Liver (tissue), 9 donors: Measurements from ENCODE around the gene ANAPC10. TPM values are rescaled to one million over a fixed set of nuclear protein-coding genes. Genes with fewer than 3 reads are reported as not detected.

Experiments
- DNase-seq: peaks from one replicate; pipeline ENCODE4 v3.0.0-alpha.2; 2017; ENCODE audit warnings: low spot score
- H3K27ac ChIP-seq, 2 donors: one replicate each; pipeline ENCODE4 v1.7.0; 2013; ENCODE audit warnings: inconsistent platforms in 2 of 2, low read length in 2 of 2, control low read depth in 1 of 2, low read depth in 1 of 2, mild to moderate bottlenecking in 1 of 2
- H3K27me3 ChIP-seq, 4 donors: one replicate each; pipeline versions ENCODE4 v1.6.1 to v1.7.0; 2013; ENCODE audit warnings: low read length in 3 of 4, inconsistent platforms in 1 of 4, mild to moderate bottlenecking in 1 of 4, moderate library complexity in 1 of 4; ENCODE audit not compliant: control insufficient read depth in 4 of 4, insufficient read depth in 4 of 4
- H3K36me3 ChIP-seq, 4 donors: one replicate each; pipeline versions ENCODE4 v1.6.1 to v1.7.0; 2013; ENCODE audit warnings: low read length in 3 of 4, mild to moderate bottlenecking in 3 of 4, low read depth in 1 of 4, moderate library complexity in 1 of 4; ENCODE audit not compliant: control insufficient read depth in 4 of 4, insufficient read depth in 3 of 4
- H3K4me1 ChIP-seq, 4 donors: one replicate each; pipeline versions ENCODE4 v1.6.1 to v1.7.0; 2013; ENCODE audit warnings: low read length in 3 of 4, mild to moderate bottlenecking in 3 of 4, moderate library complexity in 1 of 4; ENCODE audit not compliant: control insufficient read depth in 4 of 4, insufficient read depth in 4 of 4
- H3K4me3 ChIP-seq, 3 donors: one replicate each; pipeline versions ENCODE4 v1.6.1 to v1.7.0; 2013; ENCODE audit warnings: low read length in 3 of 3, control low read depth in 1 of 3, low read depth in 1 of 3, mild to moderate bottlenecking in 1 of 3
- H3K9ac ChIP-seq, 2 donors: one replicate each; pipeline ENCODE4 v1.7.0; 2013; ENCODE audit warnings: low read length in 2 of 2, mild to moderate bottlenecking in 2 of 2, moderate library complexity in 2 of 2, control low read depth in 1 of 2, low read depth in 1 of 2
- H3K9me3 ChIP-seq, 4 donors: one replicate each; pipeline versions ENCODE4 v1.6.1 to v1.7.0; 2013; ENCODE audit warnings: low read length in 3 of 4; ENCODE audit not compliant: control insufficient read depth in 4 of 4
- FOXA1 ChIP-seq: IDR thresholded peaks from 2 replicates; pipeline ENCODE4 v1.6.1; 2016; ENCODE audit warnings: antibody characterized with exemption
- FOXA2 ChIP-seq: IDR thresholded peaks from 2 replicates; pipeline ENCODE4 v1.6.1; 2016; ENCODE audit warnings: antibody characterized with exemption
- HNF4A ChIP-seq, 2 donors: conservative IDR thresholded peaks; 2 replicates each; pipeline ENCODE4 v1.6.1; 2016; ENCODE audit warnings: antibody characterized with exemption in 2 of 2, mild to moderate bottlenecking in 2 of 2
- JUND ChIP-seq, 2 donors: IDR thresholded peaks; 2 replicates each; pipeline ENCODE4 v1.6.1; 2016; ENCODE audit warnings: antibody characterized with exemption in 2 of 2
- RAD21 ChIP-seq, 2 donors: IDR thresholded peaks; 2 replicates each; pipeline ENCODE4 v1.6.1; 2016; ENCODE audit warnings: antibody characterized with exemption in 2 of 2, mild to moderate bottlenecking in 2 of 2
- RXRA ChIP-seq, 2 donors: IDR thresholded peaks; 2 replicates each; pipeline ENCODE4 v1.6.1; 2017 to 2018; ENCODE audit warnings: antibody characterized with exemption in 2 of 2, mild to moderate bottlenecking in 1 of 2
- SP1 ChIP-seq: IDR thresholded peaks from 2 replicates; pipeline ENCODE4 v1.6.1; 2018; ENCODE audit warnings: antibody characterized with exemption, mild to moderate bottlenecking
- TAF1 ChIP-seq: conservative IDR thresholded peaks from 2 replicates; pipeline ENCODE4 v1.6.1; 2016; ENCODE audit warnings: antibody characterized with exemption, mild to moderate bottlenecking
- YY1 ChIP-seq: IDR thresholded peaks from 2 replicates; pipeline ENCODE4 v1.6.1; 2016; ENCODE audit warnings: antibody characterized with exemption, mild to moderate bottlenecking
- WGBS: extraction: QIAGEN DNeasy Blood & Tissue Kit; methylation state at CpG from one replicate; pipeline ENCODE4 v1.1.7; 2013; 5-methylcytosine and 5-hydroxymethylcytosine counted together
- polyA plus RNA-seq, 2 donors: library from polyadenylated mRNA; stranded (reverse) in 1 of 2; unstranded in 1 of 2; fragments of 200-250 nt in 1 of 2; fragments of >200 nt in 1 of 2; fragmentation: Nextera tagmentation in 1 of 2; extraction: Ambion mirVana in 1 of 2; gene quantifications; one replicate each; pipeline versions ENCODE4 v1.2.1 to v1.2.3, GENCODE V29; 2013 to 2015
- total RNA-seq, 2 donors: library from RNA; depleted of rRNA; stranded (reverse); fragments of >200 nt; gene quantifications; one replicate each; pipeline ENCODE4 v1.2.3, GENCODE V29; 2014
- TF ChIP-seq, protein P1 (sequence below): IDR thresholded peaks from 2 replicates; pipeline ENCODE4 v1.6.1; 2016; ENCODE audit warnings: antibody characterized with exemption, mild to moderate bottlenecking
- TF ChIP-seq, protein P2 (sequence below): IDR thresholded peaks from 2 replicates; pipeline ENCODE4 v1.6.1; 2016; ENCODE audit warnings: antibody characterized with exemption
- TF ChIP-seq, protein P3 (sequence below): IDR thresholded peaks from 2 replicates; pipeline ENCODE4 v1.6.1; 2016; ENCODE audit warnings: antibody characterized with exemption
- donor health status: healthy.
- donor health status: healthy.
- donor health status: healthy.
- donor health status: healthy.
- donor health status: healthy.

Gene ANAPC10
- total and polyA plus RNA-seq, 4 donors = 6.2 to 16.1 (median 14.5) TPM

DNA sequence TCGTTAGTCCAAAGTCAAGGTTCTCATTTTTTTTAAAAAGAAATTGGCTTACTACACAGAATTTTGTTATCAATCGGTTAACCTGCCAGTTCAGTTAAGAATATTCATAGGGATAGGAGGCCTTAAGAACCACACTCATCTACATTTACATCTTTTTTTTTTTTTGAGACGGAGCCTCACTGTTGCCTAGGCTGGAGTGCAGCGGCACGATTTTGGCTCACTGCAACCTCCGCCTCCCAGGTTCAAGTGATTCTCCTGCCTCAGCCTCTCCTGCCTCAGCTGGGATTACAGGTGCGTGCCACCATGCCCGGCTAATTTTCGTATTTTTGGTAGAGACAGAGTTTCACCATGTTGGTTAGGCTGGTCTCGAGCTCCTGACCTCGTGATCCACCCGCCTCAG is 33.9 kb upstream of the ANAPC10 start (continued):
- TF ChIP-seq, protein P1, sequence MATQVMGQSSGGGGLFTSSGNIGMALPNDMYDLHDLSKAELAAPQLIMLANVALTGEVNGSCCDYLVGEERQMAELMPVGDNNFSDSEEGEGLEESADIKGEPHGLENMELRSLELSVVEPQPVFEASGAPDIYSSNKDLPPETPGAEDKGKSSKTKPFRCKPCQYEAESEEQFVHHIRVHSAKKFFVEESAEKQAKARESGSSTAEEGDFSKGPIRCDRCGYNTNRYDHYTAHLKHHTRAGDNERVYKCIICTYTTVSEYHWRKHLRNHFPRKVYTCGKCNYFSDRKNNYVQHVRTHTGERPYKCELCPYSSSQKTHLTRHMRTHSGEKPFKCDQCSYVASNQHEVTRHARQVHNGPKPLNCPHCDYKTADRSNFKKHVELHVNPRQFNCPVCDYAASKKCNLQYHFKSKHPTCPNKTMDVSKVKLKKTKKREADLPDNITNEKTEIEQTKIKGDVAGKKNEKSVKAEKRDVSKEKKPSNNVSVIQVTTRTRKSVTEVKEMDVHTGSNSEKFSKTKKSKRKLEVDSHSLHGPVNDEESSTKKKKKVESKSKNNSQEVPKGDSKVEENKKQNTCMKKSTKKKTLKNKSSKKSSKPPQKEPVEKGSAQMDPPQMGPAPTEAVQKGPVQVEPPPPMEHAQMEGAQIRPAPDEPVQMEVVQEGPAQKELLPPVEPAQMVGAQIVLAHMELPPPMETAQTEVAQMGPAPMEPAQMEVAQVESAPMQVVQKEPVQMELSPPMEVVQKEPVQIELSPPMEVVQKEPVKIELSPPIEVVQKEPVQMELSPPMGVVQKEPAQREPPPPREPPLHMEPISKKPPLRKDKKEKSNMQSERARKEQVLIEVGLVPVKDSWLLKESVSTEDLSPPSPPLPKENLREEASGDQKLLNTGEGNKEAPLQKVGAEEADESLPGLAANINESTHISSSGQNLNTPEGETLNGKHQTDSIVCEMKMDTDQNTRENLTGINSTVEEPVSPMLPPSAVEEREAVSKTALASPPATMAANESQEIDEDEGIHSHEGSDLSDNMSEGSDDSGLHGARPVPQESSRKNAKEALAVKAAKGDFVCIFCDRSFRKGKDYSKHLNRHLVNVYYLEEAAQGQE = no peak
- no peak for TF ChIP-seq FOXA1
- TF ChIP-seq, protein P2, sequence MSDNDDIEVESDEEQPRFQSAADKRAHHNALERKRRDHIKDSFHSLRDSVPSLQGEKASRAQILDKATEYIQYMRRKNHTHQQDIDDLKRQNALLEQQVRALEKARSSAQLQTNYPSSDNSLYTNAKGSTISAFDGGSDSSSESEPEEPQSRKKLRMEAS = no peak

DNA sequence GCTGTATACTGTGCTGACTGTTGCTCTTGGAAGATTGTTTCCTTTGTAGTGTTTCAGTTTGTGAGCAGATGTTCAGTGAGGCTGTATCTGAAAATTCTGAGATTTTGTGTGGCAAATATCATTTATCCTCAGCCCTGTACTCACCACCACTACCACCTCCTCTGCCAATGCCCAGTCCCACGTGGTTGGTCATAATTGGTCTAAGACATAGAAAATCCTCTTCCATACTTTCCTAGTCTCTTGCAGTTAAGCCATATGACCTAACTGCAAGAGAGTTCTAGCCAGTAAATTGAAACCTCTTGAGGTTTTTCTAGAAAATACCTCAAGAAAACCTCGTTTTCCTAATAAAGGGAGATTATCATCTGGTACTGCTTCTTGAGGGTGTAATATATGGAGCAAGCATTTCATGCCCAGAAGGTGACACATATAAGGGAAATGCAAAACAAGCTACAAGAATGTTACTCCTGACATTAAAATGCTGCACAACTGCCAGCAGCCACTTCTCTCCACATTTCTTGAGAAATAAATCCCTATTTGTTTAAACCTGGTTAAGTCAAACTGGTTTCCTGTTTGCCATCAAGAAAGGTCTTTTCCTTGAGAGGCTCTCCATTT is 32.9 kb upstream of the ANAPC10 start:
- Histone ChIP-seq H3K4me1 (peaks cover 0 to 3% (median 0%) of the 10 kb centered on the region in 4 donors), H3K9ac (no peak overlapping the region), H3K4me3 (no peak overlapping the region), H3K9me3 (no peaks in the 10 kb centered on the region), H3K27me3 (no peaks in the 10 kb centered on the region), H3K36me3 (peaks cover 2 to 20% (median 18%) of the 10 kb centered on the region in 4 donors), H3K27ac (no peak overlapping the region)
- no peak for DNase-seq
- 87% methylated on average over 2 of the region's 2 CpGs for WGBS
- no peak for TF ChIP-seq FOXA2

DNA sequence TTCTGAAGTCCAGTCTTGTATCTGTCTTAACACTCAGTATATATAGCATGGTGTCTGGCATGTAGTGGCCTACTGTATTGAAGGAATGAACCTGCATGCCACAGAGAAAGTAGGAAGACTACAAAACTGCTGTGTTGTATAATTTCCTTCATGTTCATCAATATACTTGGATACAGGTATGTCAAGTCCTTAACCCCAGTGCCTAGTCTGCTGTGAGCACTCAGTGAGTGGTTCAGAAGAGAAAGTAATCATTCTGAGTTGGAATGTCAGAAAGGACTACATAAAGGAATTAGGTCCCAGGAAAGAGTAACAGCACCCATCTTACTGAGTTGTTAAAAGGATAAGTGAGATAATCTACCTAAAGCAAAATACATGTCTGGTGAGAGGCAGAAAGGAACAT is 32.1 kb upstream of the ANAPC10 start:
- H3K9me3 ChIP-seq = no peaks in the 10 kb centered on the region
- TF ChIP-seq FOXA1 (no peak), FOXA2 (no peak), RXRA (IDR thresholded peaks at IDR 0.05) (no peak), SP1 (no peak), YY1 (no peak), RAD21 (IDR thresholded peaks at IDR 0.05) (no peak), JUND (IDR thresholded peaks at IDR 0.05) (no peak), HNF4A (conservative IDR thresholded peaks at IDR 0.05) (no peak), TAF1 (no peak)
- TF ChIP-seq, protein P1 = no peak
- TF ChIP-seq, protein P2 = no peak
- TF ChIP-seq, protein P3, sequence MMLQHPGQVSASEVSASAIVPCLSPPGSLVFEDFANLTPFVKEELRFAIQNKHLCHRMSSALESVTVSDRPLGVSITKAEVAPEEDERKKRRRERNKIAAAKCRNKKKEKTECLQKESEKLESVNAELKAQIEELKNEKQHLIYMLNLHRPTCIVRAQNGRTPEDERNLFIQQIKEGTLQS = no peak
- H3K4me1 ChIP-seq = peaks cover 0 to 3% (median 0%) of the 10 kb centered on the region in 4 donors
- no peak for DNase-seq
- H3K27me3 ChIP-seq = no peaks in the 10 kb centered on the region
- no peak overlapping the region for H3K4me3 ChIP-seq
- H3K36me3 ChIP-seq = peaks cover 5 to 28% (median 20%) of the 10 kb centered on the region in 4 donors
- no peak overlapping the region for H3K27ac ChIP-seq
- no peak overlapping the region for H3K9ac ChIP-seq
